AG04450 (cell line): Measurements from ENCODE around the gene ADPRHL1. TPM values are rescaled to one million over a fixed set of nuclear protein-coding genes. Genes with fewer than 3 reads are reported as not detected.

Source experiments
- CTCF ChIA-PET: fragments of 300-600, 350-600 bp; formaldehyde crosslinking; extraction: SDS; loops from one replicate; lab custom pipeline; 2022; ENCODE audit warnings: antibody characterized with exemption, inconsistent platforms; lab: Charles Lee
- POLR2A ChIA-PET: fragments of 350-600 bp; formaldehyde crosslinking; extraction: SDS; loops from one replicate; lab custom pipeline; 2021; ENCODE audit warnings: antibody characterized with exemption, inconsistent platforms; lab: Yijun Ruan, JAX
- DNase-seq: peaks from one replicate; pipeline ENCODE4 v3.0.0-alpha.2; 2011; ENCODE audit warnings: low read depth, low spot score
- H3K27ac ChIP-seq: one replicate; pipeline ENCODE4 v1.5.1; 2012; ENCODE audit warnings: low read depth, low read length, control low read depth
- H3K27me3 ChIP-seq: one replicate; pipeline ENCODE4 v1.6.0; 2012; ENCODE audit warnings: low read length; ENCODE audit not compliant: control insufficient read depth, insufficient read depth
- H3K4me3 ChIP-seq: 2 replicates; pipeline ENCODE4 v1.5.1; 2011; ENCODE audit warnings: mild to moderate bottlenecking, low read depth, low read length, control low read depth
- H3K9me3 ChIP-seq: 2 replicates; pipeline ENCODE4 v1.5.1; 2012; ENCODE audit warnings: low read length; ENCODE audit not compliant: control insufficient read depth, insufficient read depth
- CTCF ChIP-seq: IDR thresholded peaks from 2 replicates; pipeline ENCODE4 v1.5.1; 2011; ENCODE audit warnings: low read depth, low read length, control low read depth, inconsistent platforms
- polyA plus RNA-seq: library from polyadenylated mRNA; depleted of rRNA; stranded (reverse); fragments of >200 nt; gene quantifications from 2 replicates; pipeline ENCODE4 v1.2.3, GENCODE V29; 2011

ADPRHL1 gene
- polyA plus RNA-seq, 1 experiment = 0.35 TPM

GRCh38 chr13:113430378-113431110, 22.7 kb downstream of the ADPRHL1 start:
- DNase-seq = no peak
- peaks cover 7% of the 10 kb centered on the region; the same call in 1 of the 2 replicates for H3K9me3 ChIP-seq
- ChIA-PET CTCF (no interaction called here), POLR2A (no interaction called here)
- no peaks in the 10 kb centered on the region for H3K27me3 ChIP-seq
- TF ChIP-seq CTCF = no peak
- H3K27ac ChIP-seq = no peak overlapping the region
- no peak overlapping the region for H3K4me3 ChIP-seq

GRCh38 chr13:113429608-113429985, 23.7 kb downstream of the ADPRHL1 start:
- TF ChIP-seq CTCF = no peak
- Histone ChIP-seq H3K27ac (no peak overlapping the region), H3K9me3 (peaks cover 7% of the 10 kb centered on the region; the same call in 1 of the 2 replicates), H3K27me3 (no peaks in the 10 kb centered on the region), H3K4me3 (no peak overlapping the region)
- no peak for DNase-seq
- CTCF ChIA-PET = no interaction called here
- POLR2A ChIA-PET = interaction anchor here (0.9 kb wide), 1 partner anchor 16 kb away, joined by 3 read pairs; no protein-coding TSS in a partner anchor

GRCh38 chr13:113428871-113429607, 24.2 kb downstream of the ADPRHL1 start:
- TF ChIP-seq CTCF = no peak
- H3K27me3 ChIP-seq = no peaks in the 10 kb centered on the region
- DNase-seq = no peak

GRCh38 chr13:113428469-113428865, 24.8 kb downstream of the ADPRHL1 start:
- POLR2A ChIA-PET = no interaction called here
- no peak for TF ChIP-seq CTCF
- H3K27ac ChIP-seq = peak overlapping the region; percentile 39
- no peak overlapping the region for H3K4me3 ChIP-seq
- CTCF ChIA-PET = no interaction called here
- peaks cover 7% of the 10 kb centered on the region; the same call in 1 of the 2 replicates for H3K9me3 ChIP-seq
- no peaks in the 10 kb centered on the region for H3K27me3 ChIP-seq
- DNase-seq = no peak

More at GRCh38 chr13:113428871-113429607, 24.2 kb downstream of the ADPRHL1 start:
- Histone ChIP-seq H3K27ac (no peak overlapping the region), H3K9me3 (peaks cover 7% of the 10 kb centered on the region; the same call in 1 of the 2 replicates), H3K4me3 (no peak overlapping the region)
- ChIA-PET CTCF (no interaction called here), POLR2A (interaction anchor here (0.9 kb wide), 1 partner anchor 17 kb away, joined by 3 read pairs; no protein-coding TSS in a partner anchor)
